ENCODE measurements around the gene GTPBP2. TPM values are rescaled to one million over a fixed set of nuclear protein-coding genes. Genes with fewer than 3 reads are reported as not detected.

Gene GTPBP2
- total RNA-seq, 1 experiment from 2014 or later: 83.1 TPM

GRCh38 chr6:43575772-43576551 is 53.1 kb downstream of the GTPBP2 start, which contains the start of the genes POLH and XPO5:
Gene POLH (plus strand): TSS chr6:43576185. CDS start chr6:43582320, 6,135 bp downstream.
Gene XPO5 (minus strand): TSS chr6:43576038. CDS start chr6:43575864, 174 bp downstream.
- DNase-seq (ENCODE audit: low spot score): peak; percentile 96

- DNase-seq (ENCODE audit: low spot score): no peak
Observed at GRCh38 chr6:43575105-43575771, 53.8 kb downstream of the GTPBP2 start.

- DNase-seq (ENCODE audit: low spot score): no peak
Observed at GRCh38 chr6:43572015-43572414, 57.0 kb downstream of the GTPBP2 start.

GRCh38 chr6:43570876-43571441 is 58.1 kb downstream of the GTPBP2 start:
- no peak for DNase-seq (ENCODE audit: low spot score)

Other genes starting within 250 kb of the GTPBP2 start
- 18.6 and 18.8 TPM in 2 replicates for gene ABCC10, start 201.7 kb downstream of the GTPBP2 start, total RNA-seq (2014; rRNA removed; shearing (Covaris generic))
- gene DLK2, start 173.7 kb downstream of the GTPBP2 start, total RNA-seq (2014; rRNA removed; shearing (Covaris generic)): 0.10 and 0.34 TPM in 2 replicates
- gene TJAP1, start 151.7 kb downstream of the GTPBP2 start, total RNA-seq (2014; rRNA removed; shearing (Covaris generic)): 19.9 and 20.4 TPM in 2 replicates
- 1.4 and 2.0 TPM in 2 replicates for gene LRRC73, start 118.9 kb downstream of the GTPBP2 start, total RNA-seq (2014; rRNA removed; shearing (Covaris generic))
- gene YIPF3, start 112.3 kb downstream of the GTPBP2 start, total RNA-seq (2014; rRNA removed; shearing (Covaris generic)): 92.4 and 102 TPM in 2 replicates
- 42.4 and 56.0 TPM in 2 replicates for gene POLR1C, start 112.2 kb downstream of the GTPBP2 start, total RNA-seq (2014; rRNA removed; shearing (Covaris generic))
- 65.9 and 71.0 TPM in 2 replicates for gene XPO5, start 53.2 kb downstream of the GTPBP2 start, total RNA-seq (2014; rRNA removed; shearing (Covaris generic))
- 4.7 and 6.6 TPM in 2 replicates for gene POLH, start 53.1 kb downstream of the GTPBP2 start, total RNA-seq (2014; rRNA removed; shearing (Covaris generic))
- 32.1 and 36.8 TPM in 2 replicates for gene MAD2L1BP, start 6.6 kb upstream of the GTPBP2 start, total RNA-seq (2014; rRNA removed; shearing (Covaris generic))
- not detected in 2 replicates for gene RSPH9, start 15.8 kb upstream of the GTPBP2 start, total RNA-seq (2014; rRNA removed; shearing (Covaris generic))
- 112 and 125 TPM in 2 replicates for gene MRPS18A, start 58.5 kb upstream of the GTPBP2 start, total RNA-seq (2014; rRNA removed; shearing (Covaris generic))
- 154 and 170 TPM in 2 replicates for gene VEGFA, start 140.9 kb upstream of the GTPBP2 start, total RNA-seq (2014; rRNA removed; shearing (Covaris generic))

All from HT-29 (cell line).